Neuron (in vitro differentiated cells): ENCODE data around the gene SHLD1.

Experiments used
- H2AFZ ChIP-seq: one replicate; pipeline ENCODE4 v1.6.1; 2013; ENCODE audit warnings: low read depth, mild to moderate bottlenecking, inconsistent platforms, low read length, moderate library complexity
- H3K27me3 ChIP-seq: one replicate; pipeline ENCODE4 v1.6.1; 2013; ENCODE audit warnings: low read length; ENCODE audit not compliant: insufficient read depth
- H3K36me3 ChIP-seq: one replicate; pipeline ENCODE4 v1.6.1; 2013; ENCODE audit warnings: low read length; ENCODE audit not compliant: insufficient read depth
- H3K4me1 ChIP-seq: one replicate; pipeline ENCODE4 v1.6.1; 2013; ENCODE audit warnings: low read length; ENCODE audit not compliant: insufficient read depth
- H3K4me3 ChIP-seq: 2 replicates; pipeline ENCODE4 v1.5.1; 2013; ENCODE audit warnings: mild to moderate bottlenecking, low read length, moderate library complexity
- H3K9me3 ChIP-seq: one replicate; pipeline ENCODE4 v1.6.1; 2013; ENCODE audit warnings: low read length

The SHLD1 gene

DNA sequence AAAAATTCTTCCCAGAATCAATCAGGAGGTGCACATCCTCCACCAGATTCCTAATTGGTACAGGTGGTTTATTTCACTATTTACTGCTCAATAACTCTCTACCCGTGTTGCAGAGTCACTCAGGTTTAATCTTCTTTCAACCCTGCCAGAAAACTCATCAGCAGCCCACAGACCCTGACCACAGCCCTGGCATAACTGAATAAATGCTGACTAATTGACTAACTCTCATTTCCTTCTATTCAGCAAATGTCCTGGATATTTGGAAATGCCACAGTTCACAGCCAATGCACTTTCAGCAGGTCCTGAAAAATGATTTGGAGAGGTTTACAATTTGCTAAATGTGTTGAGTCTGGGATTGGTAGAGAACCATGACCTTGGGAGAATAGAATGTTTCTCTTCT lies 137.8 kb downstream of the SHLD1 start:
- peaks cover 19% of the 10 kb centered on the region for H3K27me3 ChIP-seq
- H2AFZ ChIP-seq, result no peak overlapping the region
- H3K4me3 ChIP-seq, result no peak overlapping the region
- H3K9me3 ChIP-seq, result no peaks in the 10 kb centered on the region
- H3K4me1 ChIP-seq, result no peaks in the 10 kb centered on the region
- H3K36me3 ChIP-seq, result no peaks in the 10 kb centered on the region

GRCh38 chr20:5890773-5891441 lies 140.7 kb downstream of the SHLD1 start:
- no peak overlapping the region for H3K4me3 ChIP-seq
- no peaks in the 10 kb centered on the region for H3K36me3 ChIP-seq
- no peaks in the 10 kb centered on the region for H3K9me3 ChIP-seq
- peaks cover 10% of the 10 kb centered on the region for H3K27me3 ChIP-seq
- no peaks in the 10 kb centered on the region for H3K4me1 ChIP-seq
- no peak overlapping the region for H2AFZ ChIP-seq

DNA sequence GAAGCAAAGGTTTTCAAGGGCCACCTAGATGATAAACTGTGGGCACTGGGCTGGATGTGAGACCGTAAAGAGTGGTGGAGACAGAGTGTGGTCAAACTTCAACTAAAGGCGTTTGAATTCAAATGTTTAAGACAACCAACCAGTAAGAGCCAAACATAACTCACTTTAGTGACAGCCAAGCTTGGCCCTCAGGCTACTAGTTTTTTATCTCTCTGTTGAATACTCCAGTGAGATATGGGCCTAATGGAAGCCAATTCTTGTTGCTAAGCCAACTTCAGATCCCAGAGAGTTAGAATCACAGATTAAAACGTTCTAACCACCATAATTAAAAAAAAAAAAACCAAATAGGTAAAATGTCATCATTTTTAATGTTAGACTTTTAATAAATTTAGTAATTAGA lies 142.9 kb downstream of the SHLD1 start:
- H3K27me3 ChIP-seq, result peaks cover 5% of the 10 kb centered on the region

DNA sequence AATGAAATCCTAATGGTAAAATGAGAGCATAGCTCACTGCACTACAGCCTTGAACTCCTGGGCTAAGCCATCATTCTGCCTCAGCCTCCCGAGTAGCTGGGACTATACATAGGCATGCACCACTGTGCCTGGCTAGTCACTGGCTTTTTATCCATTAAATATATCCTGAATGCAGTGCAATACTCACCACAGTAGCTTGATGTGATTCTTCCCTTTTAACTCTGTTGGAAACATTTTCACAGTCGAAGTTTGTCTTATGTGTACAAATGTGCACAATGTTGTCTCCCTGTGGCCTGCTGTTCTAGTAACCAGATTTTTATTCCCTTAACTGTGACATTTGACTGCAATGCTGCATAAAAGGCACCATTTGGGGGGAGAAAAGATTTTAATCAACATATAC lies 143.4 kb downstream of the SHLD1 start:
- Histone ChIP-seq H3K4me1 (no peaks in the 10 kb centered on the region), H3K36me3 (no peaks in the 10 kb centered on the region), H2AFZ (no peak overlapping the region), H3K27me3 (peaks cover 5% of the 10 kb centered on the region), H3K9me3 (peaks cover 2% of the 10 kb centered on the region), H3K4me3 (no peak overlapping the region)

More for the DNA sequence above, 142.9 kb downstream of the SHLD1 start:
- Histone ChIP-seq H3K4me3 (no peak overlapping the region), H3K36me3 (no peaks in the 10 kb centered on the region), H3K4me1 (no peaks in the 10 kb centered on the region), H3K9me3 (peaks cover 2% of the 10 kb centered on the region), H2AFZ (no peak overlapping the region)

GRCh38 chr20:5895626-5896025 lies 145.4 kb downstream of the SHLD1 start:
- H3K9me3 ChIP-seq, result peaks cover 2% of the 10 kb centered on the region
- H2AFZ ChIP-seq, result no peak overlapping the region
- H3K4me1 ChIP-seq, result no peaks in the 10 kb centered on the region
- H3K36me3 ChIP-seq, result no peaks in the 10 kb centered on the region
- H3K27me3 ChIP-seq, result no peaks in the 10 kb centered on the region
- no peak overlapping the region for H3K4me3 ChIP-seq

GRCh38 chr20:5899444-5899843 lies 149.2 kb downstream of the SHLD1 start:
- H2AFZ ChIP-seq, result no peak overlapping the region
- H3K4me3 ChIP-seq, result no peak overlapping the region
- no peaks in the 10 kb centered on the region for H3K4me1 ChIP-seq
- H3K9me3 ChIP-seq, result peaks cover 2% of the 10 kb centered on the region
- no peaks in the 10 kb centered on the region for H3K36me3 ChIP-seq
- peaks cover 6% of the 10 kb centered on the region for H3K27me3 ChIP-seq

DNA sequence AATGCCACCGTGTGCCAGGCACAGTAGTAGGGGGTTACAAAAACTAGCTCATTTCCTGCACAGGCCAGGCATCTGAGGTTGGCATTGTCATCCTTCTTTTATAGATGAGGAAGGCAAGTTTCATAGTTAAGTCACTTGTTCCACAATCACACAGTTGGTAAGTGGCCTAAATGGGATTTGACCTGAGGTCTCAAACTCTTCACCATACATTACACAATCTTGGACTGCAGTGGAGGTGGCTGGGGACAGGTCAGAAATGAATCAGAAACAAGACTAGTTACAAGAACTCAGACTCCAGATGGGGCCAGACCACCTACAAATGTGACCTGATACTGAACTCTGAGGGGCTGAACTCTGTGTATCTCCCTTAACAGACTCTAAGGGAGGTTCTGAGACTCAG lies 150.7 kb downstream of the SHLD1 start:
- no peak overlapping the region for H3K4me3 ChIP-seq
- no peaks in the 10 kb centered on the region for H3K4me1 ChIP-seq
- no peak overlapping the region for H2AFZ ChIP-seq
- H3K9me3 ChIP-seq, result peaks cover 2% of the 10 kb centered on the region
- peaks cover 6% of the 10 kb centered on the region for H3K27me3 ChIP-seq
- no peaks in the 10 kb centered on the region for H3K36me3 ChIP-seq

DNA sequence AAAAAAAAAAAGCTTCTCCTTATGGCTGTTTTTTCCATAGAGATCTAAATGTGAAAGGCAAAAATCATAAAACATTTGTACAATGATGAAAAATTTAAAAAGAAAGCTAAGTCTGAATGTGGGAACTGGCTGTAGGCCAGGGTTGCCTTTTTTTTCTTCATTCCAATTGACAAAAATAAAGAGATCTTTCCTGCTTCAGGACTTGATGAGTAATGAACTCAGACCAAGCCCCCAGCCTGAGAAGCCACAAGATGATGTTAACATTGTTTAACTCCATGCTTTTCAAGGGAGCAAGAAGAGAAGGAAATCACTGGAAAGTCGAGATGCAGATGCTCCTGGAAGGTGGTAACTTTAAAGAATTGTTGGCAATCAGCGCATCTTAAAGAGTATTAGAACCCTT lies 158.8 kb downstream of the SHLD1 start:
- peaks cover 13% of the 10 kb centered on the region for H3K4me1 ChIP-seq
- no peak overlapping the region for H3K4me3 ChIP-seq
- H3K27me3 ChIP-seq, result no peaks in the 10 kb centered on the region
- no peak overlapping the region for H2AFZ ChIP-seq
- H3K9me3 ChIP-seq, result no peaks in the 10 kb centered on the region
- H3K36me3 ChIP-seq, result no peaks in the 10 kb centered on the region

DNA sequence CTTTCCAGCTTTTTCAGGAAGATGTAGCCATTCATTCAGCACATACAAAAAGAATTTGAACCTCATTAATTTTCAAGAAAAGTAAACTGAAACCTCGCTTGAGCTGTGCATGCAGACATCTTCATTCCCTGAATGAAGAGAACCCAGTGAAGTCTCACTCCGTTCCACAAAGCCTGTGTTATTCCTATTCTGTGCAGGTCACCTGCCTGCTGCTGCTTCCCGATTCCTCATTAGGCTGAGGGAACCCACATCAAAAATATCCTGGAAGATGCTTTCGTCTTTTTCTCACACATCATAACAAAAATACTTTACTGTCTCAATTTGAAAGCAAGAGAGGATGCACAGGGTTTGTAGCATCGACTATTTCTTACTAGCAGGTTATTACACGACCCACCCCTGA lies 160.0 kb downstream of the SHLD1 start:
- H3K9me3 ChIP-seq, result no peaks in the 10 kb centered on the region
- peaks cover 13% of the 10 kb centered on the region for H3K4me1 ChIP-seq
- H3K36me3 ChIP-seq, result no peaks in the 10 kb centered on the region
- H3K27me3 ChIP-seq, result no peaks in the 10 kb centered on the region
- no peak overlapping the region for H2AFZ ChIP-seq
- H3K4me3 ChIP-seq, result no peak overlapping the region

GRCh38 chr20:5913166-5913565 lies 163.0 kb downstream of the SHLD1 start:
- H3K27me3 ChIP-seq, result no peaks in the 10 kb centered on the region
- H3K36me3 ChIP-seq, result no peaks in the 10 kb centered on the region
- no peak overlapping the region for H3K4me3 ChIP-seq
- peaks cover 13% of the 10 kb centered on the region for H3K4me1 ChIP-seq
- H3K9me3 ChIP-seq, result no peaks in the 10 kb centered on the region
- H2AFZ ChIP-seq, result no peak overlapping the region
